Tongue (tissue), 2 donors: ENCODE data around the gene KIR3DL2. TPM values are rescaled to one million over a fixed set of nuclear protein-coding genes. Genes with fewer than 3 reads are reported as not detected.
"Not testable (repeated sequence)": the region's sequence is repeated elsewhere in the genome, so short reads cannot be mapped to it uniquely, and the experiment has no call there.

Experiments used
- DNase-seq: peaks from one replicate; pipeline ENCODE4 v3.0.0-alpha.2; 2015
- total RNA-seq: library from RNA; depleted of rRNA; stranded (reverse); fragments of >200 nt; gene quantifications from one replicate; pipeline ENCODE4 v1.2.3, GENCODE V29; 2014

Gene KIR3DL2
- not detected for total RNA-seq

GRCh38 chr19:54850061-54850640 lies at the start of gene KIR3DL2:
KIR3DL2 (plus strand) TSS chr19:54850443; CDS start chr19:54850476, 33 bp downstream.
- DNase-seq, result not testable (repeated sequence)

GRCh38 chr19:54803410-54803809 lies 46.8 kb upstream of the KIR3DL2 start, which contains the start of gene KIR2DL4:
KIR2DL4 (plus strand) TSS chr19:54803610; CDS start chr19:54803652, 42 bp downstream.
- no peak for DNase-seq

GRCh38 chr19:54804101-54804500 lies 46.1 kb upstream of the KIR3DL2 start:
- no peak for DNase-seq

GRCh38 chr19:54804571-54804970 lies 45.7 kb upstream of the KIR3DL2 start:
- DNase-seq, result no peak

GRCh38 chr19:54805665-54806515 lies 44.4 kb upstream of the KIR3DL2 start:
- DNase-seq, result no peak

- DNase-seq, result no peak
Observed at GRCh38 chr19:54806516-54806838, 43.8 kb upstream of the KIR3DL2 start.

- not testable (repeated sequence) for DNase-seq
Observed at GRCh38 chr19:54814571-54814970, 35.7 kb upstream of the KIR3DL2 start.

GRCh38 chr19:54816251-54816650 lies 34.0 kb upstream of the KIR3DL2 start, which contains the start of gene KIR3DL1:
KIR3DL1 (plus strand) TSS chr19:54816468.
- DNase-seq, result not testable (repeated sequence)

GRCh38 chr19:54817670-54818536 lies 32.3 kb upstream of the KIR3DL2 start:
- DNase-seq, result no peak

- not testable (repeated sequence) for DNase-seq
Observed at GRCh38 chr19:54824416-54824815, 25.8 kb upstream of the KIR3DL2 start.

- not testable (repeated sequence) for DNase-seq
Observed at GRCh38 chr19:54825326-54825725, 24.9 kb upstream of the KIR3DL2 start.

- DNase-seq, result not testable (repeated sequence)
Observed at GRCh38 chr19:54828064-54828463, 22.2 kb upstream of the KIR3DL2 start.

GRCh38 chr19:54832496-54832895 lies 17.7 kb upstream of the KIR3DL2 start, which contains the start of gene KIR2DS4:
KIR2DS4 (plus strand) TSS chr19:54832676.
- not testable (repeated sequence) for DNase-seq

GRCh38 chr19:54835126-54835525 lies 15.1 kb upstream of the KIR3DL2 start:
- not testable (repeated sequence) for DNase-seq

- not testable (repeated sequence) for DNase-seq
Observed at GRCh38 chr19:54837522-54837921, 12.7 kb upstream of the KIR3DL2 start.

GRCh38 chr19:54843171-54843570 lies 7.1 kb upstream of the KIR3DL2 start:
- not testable (repeated sequence) for DNase-seq

GRCh38 chr19:54850930-54851329 lies 687 bp downstream of the KIR3DL2 start:
- no peak for DNase-seq

- DNase-seq, result no peak
Observed at GRCh38 chr19:54851353-54851752, 1.1 kb downstream of the KIR3DL2 start.

- DNase-seq, result not testable (repeated sequence)
Observed at GRCh38 chr19:54855241-54855640, 5.0 kb downstream of the KIR3DL2 start.

- DNase-seq, result not testable (repeated sequence)
Observed at GRCh38 chr19:54858476-54858875, 8.2 kb downstream of the KIR3DL2 start.

GRCh38 chr19:54859421-54859820 lies 9.2 kb downstream of the KIR3DL2 start:
- not testable (repeated sequence) for DNase-seq

- DNase-seq, result not testable (repeated sequence)
Observed at GRCh38 chr19:54863459-54863858, 13.2 kb downstream of the KIR3DL2 start.
